Breast epithelium (tissue), 4 donors: Measurements from ENCODE around the gene CEND1. TPM values are rescaled to one million over a fixed set of nuclear protein-coding genes. Genes with fewer than 3 reads are reported as not detected.

Source experiments
- DNase-seq, 2 donors: peaks; one replicate each; pipeline ENCODE4 v3.0.0-alpha.2; 2019; ENCODE audit warnings: low spot score in 2 of 2
- H3K27ac ChIP-seq, 2 donors: fragments of 200-600 bp; sonication (generic) in 1 of 2; one replicate each; pipeline ENCODE4 v1.5.1; 2016 to 2019; ENCODE audit warnings: mild to moderate bottlenecking in 1 of 2
- H3K27me3 ChIP-seq, 2 donors: fragments of 200-600 bp; sonication (generic) in 1 of 2; one replicate each; pipeline versions ENCODE4 v1.5.1 to v1.6.0; 2017 to 2019; ENCODE audit warnings: control low read depth in 1 of 2, mild to moderate bottlenecking in 1 of 2
- H3K36me3 ChIP-seq: fragments of 200-600 bp; one replicate; pipeline ENCODE4 v1.5.1; 2019
- H3K4me1 ChIP-seq, 2 donors: fragments of 200-600 bp; sonication (generic); one replicate each; pipeline ENCODE4 v1.5.1; 2016 to 2019; ENCODE audit warnings: control low read depth in 1 of 2
- H3K4me3 ChIP-seq, 3 donors: fragments of 200-600 bp; sonication (generic); 1 replicate in 2 of 3; 2 replicates in 1 of 3; pipeline ENCODE4 v1.5.1; 2016 to 2019; ENCODE audit warnings: mild to moderate bottlenecking in 3 of 3, moderate library complexity in 2 of 3
- H3K9me3 ChIP-seq, 2 donors: fragments of 200-600 bp; sonication (generic) in 1 of 2; one replicate each; pipeline ENCODE4 v1.5.1; 2016 to 2019; ENCODE audit warnings: control low read depth in 1 of 2
- POLR2A ChIP-seq: fragments of 450-650 bp; IDR thresholded peaks from one replicate; pipeline ENCODE4 v1.6.1; 2016; ENCODE audit warnings: antibody characterized with exemption, mild to moderate bottlenecking, moderate library complexity
- POLR2AphosphoS5 ChIP-seq, 3 donors: sonication (generic); formaldehyde crosslinking; IDR thresholded peaks; one replicate each; pipeline ENCODE4 v1.6.1; 2017; ENCODE audit warnings: antibody characterized with exemption in 3 of 3
- intact Hi-C: fragments of 100-400 bp; cut with DNase I; formaldehyde crosslinking; loops from one replicate; pipeline ENCODE4 v1.15.1; 2023; ENCODE audit warnings: low total_unique reads
- total RNA-seq, 3 donors: library from RNA; depleted of rRNA; stranded (reverse); fragments of >200 nt; gene quantifications; one replicate each; pipeline ENCODE4 v1.1.0, GENCODE V29; 2016
- TF ChIP-seq, protein P1 (sequence below), 3 donors: fragments of 450-650 bp; IDR thresholded peaks; one replicate each; pipeline ENCODE4 v1.5.1; 2016 to 2017; ENCODE audit warnings: antibody characterized with exemption in 3 of 3, mild to moderate bottlenecking in 3 of 3, moderate library complexity in 3 of 3

CEND1 gene
- total RNA-seq, 3 donors from 2014 or later = not detected

DNA sequence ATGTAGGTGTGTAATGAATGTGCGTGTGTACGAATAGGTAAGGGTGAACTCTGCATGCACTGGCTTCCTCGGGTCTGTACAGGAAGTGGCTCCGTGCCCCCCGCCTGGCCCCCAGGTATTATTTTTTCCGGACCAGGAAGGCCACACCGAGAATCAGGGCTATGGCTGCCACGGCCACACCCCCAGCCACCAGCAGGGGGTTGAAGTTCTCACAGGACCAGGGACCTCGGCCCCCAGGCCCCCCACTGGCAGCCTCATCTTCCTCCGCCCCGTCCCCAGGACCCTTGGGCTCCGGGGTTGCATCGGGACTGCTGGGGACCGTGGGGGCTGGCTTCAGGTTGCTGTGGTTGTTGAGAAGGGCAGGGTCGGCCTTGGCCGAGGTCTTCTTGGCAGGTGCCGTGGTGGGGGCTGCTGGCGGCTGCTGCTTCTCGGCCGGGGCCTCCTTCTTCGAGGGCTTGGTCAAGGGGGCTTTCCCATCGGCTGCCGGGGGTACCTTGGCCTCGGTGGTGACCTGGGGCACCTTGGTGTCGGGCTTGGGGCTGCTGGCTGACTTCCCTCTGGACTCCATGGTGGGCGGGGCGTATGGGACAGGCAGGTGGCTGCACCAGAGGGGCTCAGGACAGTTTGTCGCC, 1.8 kb downstream of the CEND1 start:
- TF ChIP-seq, protein P1, sequence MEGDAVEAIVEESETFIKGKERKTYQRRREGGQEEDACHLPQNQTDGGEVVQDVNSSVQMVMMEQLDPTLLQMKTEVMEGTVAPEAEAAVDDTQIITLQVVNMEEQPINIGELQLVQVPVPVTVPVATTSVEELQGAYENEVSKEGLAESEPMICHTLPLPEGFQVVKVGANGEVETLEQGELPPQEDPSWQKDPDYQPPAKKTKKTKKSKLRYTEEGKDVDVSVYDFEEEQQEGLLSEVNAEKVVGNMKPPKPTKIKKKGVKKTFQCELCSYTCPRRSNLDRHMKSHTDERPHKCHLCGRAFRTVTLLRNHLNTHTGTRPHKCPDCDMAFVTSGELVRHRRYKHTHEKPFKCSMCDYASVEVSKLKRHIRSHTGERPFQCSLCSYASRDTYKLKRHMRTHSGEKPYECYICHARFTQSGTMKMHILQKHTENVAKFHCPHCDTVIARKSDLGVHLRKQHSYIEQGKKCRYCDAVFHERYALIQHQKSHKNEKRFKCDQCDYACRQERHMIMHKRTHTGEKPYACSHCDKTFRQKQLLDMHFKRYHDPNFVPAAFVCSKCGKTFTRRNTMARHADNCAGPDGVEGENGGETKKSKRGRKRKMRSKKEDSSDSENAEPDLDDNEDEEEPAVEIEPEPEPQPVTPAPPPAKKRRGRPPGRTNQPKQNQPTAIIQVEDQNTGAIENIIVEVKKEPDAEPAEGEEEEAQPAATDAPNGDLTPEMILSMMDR (IDR thresholded peaks at IDR 0.05) = no peak
- TF ChIP-seq POLR2AphosphoS5 (IDR thresholded peaks at IDR 0.05) (no peak), POLR2A (no peak)
- Histone ChIP-seq H3K4me3 (no peak overlapping the region), H3K4me1 (no peaks in the 10 kb centered on the region), H3K27me3 (peaks cover 0 to 11% of the 10 kb centered on the region in 2 donors), H3K27ac (no peak overlapping the region), H3K9me3 (no peaks in the 10 kb centered on the region), H3K36me3 (no peaks in the 10 kb centered on the region)
- intact Hi-C loops = no loop called here
- DNase-seq = no peak

DNA sequence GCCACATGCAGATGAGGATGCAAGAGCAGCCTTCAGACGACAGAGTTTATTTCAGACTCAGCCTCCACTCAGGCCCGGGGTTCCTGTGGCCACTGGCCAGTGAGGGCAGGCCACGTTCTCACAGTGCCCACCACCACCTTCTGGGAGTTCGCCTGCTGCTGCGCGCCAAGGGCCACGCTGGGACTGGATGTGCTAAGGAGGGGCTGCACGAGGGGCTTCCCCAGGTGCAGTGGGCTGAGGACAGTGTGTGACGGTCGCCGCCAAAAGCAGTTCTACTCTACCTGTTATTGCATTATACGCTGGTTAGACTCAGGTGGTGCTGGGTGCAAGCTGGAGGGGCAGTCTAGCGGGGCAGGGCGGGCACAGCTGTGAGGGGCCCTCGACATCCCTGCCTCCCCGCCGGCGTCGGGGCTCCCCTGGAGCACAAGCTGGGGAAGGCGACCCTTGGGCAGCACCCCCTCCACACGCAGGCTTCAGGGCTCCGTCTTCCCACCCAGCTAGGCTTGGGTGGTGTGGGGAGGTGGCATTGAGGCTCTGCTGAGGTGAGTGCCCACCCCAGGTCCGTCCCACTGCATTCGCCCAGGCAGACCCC, 2.7 kb downstream of the CEND1 start:
- intact Hi-C loops = no loop called here
- Histone ChIP-seq H3K9me3 (no peaks in the 10 kb centered on the region), H3K4me3 (no peak overlapping the region), H3K36me3 (no peaks in the 10 kb centered on the region), H3K27me3 (peaks cover 0 to 11% of the 10 kb centered on the region in 2 donors), H3K27ac (no peak overlapping the region), H3K4me1 (no peaks in the 10 kb centered on the region)
- TF ChIP-seq POLR2A (no peak), POLR2AphosphoS5 (IDR thresholded peaks at IDR 0.05) (no peak)
- TF ChIP-seq, protein P1 (IDR thresholded peaks at IDR 0.05) = no peak
- no peak for DNase-seq

DNA sequence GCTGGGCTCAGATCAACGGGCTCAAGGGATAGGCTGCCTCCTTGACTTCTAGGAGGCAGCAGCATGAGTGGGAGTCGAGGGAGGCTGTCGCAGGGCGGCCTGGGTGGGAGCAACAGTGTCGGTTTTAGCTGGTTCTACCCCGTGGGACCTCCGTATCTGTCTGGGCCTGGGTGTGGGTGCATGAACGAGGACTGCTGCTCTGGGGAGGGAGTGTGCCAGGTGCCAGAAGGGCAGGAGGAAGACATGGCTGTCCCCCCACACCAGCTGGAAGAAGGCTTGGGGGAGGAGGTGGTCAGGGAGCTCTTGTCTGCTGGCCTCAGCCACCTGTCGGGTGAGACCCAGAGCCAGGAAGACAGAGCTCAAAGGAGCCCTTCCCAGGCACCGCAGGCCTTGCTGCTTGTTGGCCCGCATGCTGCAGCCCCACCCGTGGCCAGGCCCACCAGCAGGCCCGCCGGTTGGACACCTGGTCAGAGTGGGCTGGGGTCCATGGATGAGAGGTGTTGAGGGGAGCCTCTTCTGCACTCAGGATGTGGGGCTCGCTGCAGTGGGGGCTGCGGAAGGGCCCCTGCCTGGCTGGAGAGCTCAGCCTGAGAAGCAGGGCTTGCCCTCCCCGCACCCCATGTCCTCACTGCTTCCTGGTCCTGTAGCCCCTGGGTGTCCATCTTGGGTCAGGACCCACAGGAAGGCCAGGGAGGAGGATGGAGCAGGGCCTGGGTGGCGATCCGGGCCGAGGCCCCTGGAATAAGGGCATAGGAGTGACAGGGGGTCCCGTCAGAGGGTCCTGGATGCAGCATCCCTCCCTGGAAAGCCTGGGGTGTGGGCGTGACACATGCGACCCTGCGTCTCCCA, 3.4 kb downstream of the CEND1 start:
- intact Hi-C loops = no loop called here
- H3K36me3 ChIP-seq = no peaks in the 10 kb centered on the region
- DNase-seq = no peak
- TF ChIP-seq POLR2A (no peak), POLR2AphosphoS5 (IDR thresholded peaks at IDR 0.05) (no peak)
- TF ChIP-seq, protein P1 (IDR thresholded peaks at IDR 0.05) = no peak
- no peak overlapping the region for H3K4me3 ChIP-seq
- no peaks in the 10 kb centered on the region for H3K9me3 ChIP-seq
- H3K27ac ChIP-seq = no peak overlapping the region
- H3K4me1 ChIP-seq = no peaks in the 10 kb centered on the region
- H3K27me3 ChIP-seq = peaks cover 0 to 11% of the 10 kb centered on the region in 2 donors

DNA sequence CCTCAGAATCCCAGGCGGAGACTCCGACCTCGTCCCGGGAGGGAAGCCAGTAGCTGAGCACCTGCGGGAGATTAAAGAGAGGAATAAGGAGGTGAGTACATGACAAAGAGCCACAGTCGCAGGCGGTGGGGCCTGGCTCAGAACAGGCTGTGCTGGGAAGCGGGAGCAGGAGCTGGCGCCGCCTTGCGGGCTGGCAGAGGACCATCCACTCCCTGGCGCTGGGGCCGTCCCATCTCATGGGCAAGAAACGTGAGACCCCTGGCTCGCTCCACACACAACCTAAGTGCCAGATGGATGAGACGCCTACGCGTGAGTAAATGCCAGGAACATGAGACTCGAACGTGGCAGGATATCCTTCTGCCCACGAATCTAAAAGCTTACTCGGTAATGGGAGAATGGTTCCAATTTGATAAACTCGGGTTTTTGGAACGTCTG, 6.3 kb downstream of the CEND1 start:
- Histone ChIP-seq H3K4me3 (no peak overlapping the region), H3K4me1 (no peaks in the 10 kb centered on the region), H3K9me3 (no peaks in the 10 kb centered on the region), H3K27ac (peak overlapping the region; percentile 26 to 40), H3K36me3 (no peaks in the 10 kb centered on the region), H3K27me3 (no peaks in the 10 kb centered on the region)
- peak; percentile 32 to 53 (median 44) for TF ChIP-seq POLR2AphosphoS5 (IDR thresholded peaks at IDR 0.05)
- TF ChIP-seq, protein P1 (IDR thresholded peaks at IDR 0.05) = peak; percentile 53 to 64 (median 60)
- no peak for TF ChIP-seq POLR2A
- peak; percentile 84 to 85 for DNase-seq
- intact Hi-C loops = no loop called here
